Activated T-cell treated with anti-CD3 and anti-CD28 coated beads for 1 hour (primary cell): ENCODE measurements around the gene AKNAD1.

Experiments used
- DNase-seq: peaks from one replicate; pipeline ENCODE4 v3.0.0-alpha.2; 2020; ENCODE audit warnings: low read depth

The AKNAD1 gene

DNA sequence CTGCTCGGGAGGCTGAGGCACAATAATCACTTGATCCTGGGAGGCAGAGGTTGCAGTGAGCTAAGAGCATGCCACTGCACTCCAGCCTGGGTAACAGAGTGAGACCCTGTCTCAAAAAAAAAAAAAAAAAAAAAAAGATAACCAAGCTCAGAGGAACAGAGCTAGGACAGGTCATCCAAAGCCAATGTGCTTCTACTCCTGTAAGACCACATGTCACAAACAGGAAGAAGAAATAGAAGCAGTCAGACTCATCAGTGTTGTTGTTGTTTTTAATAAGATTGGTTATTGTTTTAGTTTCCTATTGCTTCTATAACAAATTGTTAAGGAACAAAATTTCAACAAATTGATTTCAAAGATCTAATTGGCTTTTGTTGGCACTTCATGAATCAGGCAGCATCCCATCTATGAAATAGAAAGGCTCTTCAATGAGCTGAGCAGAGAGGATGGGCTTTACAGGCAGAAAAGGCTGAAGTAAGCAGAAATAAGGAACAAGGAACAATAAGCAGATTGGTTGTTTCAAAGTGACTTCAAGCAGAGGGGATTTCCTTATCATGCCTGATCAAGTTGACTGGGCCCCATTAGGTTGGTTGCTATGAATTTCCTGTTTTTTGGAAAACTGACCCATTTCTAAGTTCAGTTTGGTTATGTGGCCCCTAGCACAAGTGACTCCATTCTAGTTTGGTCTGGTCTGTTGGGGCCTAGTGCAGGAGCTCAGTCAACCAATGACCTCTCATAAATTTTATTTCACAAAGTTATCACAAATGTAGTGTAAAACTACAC lies 6.0 kb upstream of the AKNAD1 start:
- DNase-seq: no peak

DNA sequence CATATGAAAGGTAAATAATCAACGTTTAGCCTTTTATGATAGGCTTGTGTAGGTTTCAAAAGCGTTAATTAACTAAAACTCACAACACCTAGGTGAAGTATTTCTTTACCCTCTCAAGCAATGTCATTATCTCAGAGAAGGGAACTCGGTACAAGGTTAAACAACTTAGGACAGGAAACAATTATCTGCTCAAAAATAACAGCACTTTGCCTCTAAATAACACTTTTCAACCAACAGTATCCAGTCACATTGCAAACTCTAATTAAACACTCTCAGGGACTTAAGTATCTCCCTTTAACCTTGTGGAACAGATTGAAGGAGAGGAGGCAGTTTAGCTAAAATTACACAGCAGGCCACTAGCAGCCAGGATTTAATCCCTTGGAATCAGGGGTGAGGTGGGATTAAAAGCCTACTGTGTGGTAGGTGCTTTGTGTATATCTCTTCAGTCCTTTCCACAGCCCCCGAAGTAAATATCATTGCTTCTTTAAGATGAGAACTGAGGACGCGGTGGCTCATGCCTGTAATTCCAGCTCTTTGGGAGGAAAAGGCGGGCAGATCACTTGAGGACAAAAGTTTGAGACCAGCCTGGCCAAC lies 5.2 kb upstream of the AKNAD1 start:
- DNase-seq: no peak

DNA sequence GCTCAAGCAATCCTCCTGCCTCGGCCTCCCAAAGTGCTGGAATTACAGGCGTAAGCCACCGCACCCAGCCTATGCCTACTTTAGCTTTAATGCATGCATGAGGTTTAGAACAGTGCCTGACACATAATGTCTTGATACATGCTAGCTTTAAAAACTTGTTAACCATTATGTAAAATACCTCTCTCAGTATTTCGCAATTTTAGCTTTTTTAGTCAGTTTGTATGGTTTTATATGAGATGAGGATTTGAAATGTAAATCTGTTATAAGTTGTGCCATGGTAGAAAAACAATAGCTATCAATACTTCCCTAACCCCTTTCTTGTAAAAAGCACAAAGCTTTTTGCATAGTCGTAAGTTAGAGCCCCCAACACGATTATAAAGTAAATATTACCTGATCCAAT lies 4.7 kb upstream of the AKNAD1 start:
- DNase-seq: no peak

DNA sequence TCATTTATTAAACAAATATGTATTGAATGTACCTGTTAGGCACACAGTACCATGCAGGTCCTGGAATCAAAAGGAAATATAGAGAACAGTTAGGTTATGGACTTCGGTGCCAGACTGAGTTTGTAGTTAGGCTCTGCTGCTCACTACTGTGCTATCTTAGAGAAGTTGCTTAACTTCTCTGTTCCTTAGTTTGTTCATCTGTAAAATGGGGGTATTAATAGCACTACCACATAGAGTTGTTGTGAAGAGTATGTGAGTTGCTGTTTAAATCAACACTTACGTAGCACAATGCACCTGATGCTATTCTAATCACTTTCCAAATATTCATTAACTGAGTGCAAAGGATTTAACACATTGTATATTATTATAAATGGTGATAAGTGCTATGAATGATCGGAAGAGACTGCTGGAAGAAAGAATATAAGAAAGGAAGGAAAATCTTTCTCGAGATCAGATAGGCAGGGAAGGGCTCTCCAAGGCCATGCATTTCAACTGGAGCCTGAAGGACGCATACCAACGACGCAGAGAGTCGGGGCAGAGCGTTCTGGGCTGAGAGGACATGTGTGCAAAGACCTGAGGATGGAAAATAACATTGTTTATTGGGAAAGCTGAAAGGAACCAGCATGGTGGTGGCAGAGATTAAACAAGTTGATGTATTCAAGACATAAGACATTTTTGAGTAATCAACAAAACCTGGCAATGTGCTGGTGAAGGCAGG lies 3.5 kb upstream of the AKNAD1 start:
- no peak for DNase-seq

DNA sequence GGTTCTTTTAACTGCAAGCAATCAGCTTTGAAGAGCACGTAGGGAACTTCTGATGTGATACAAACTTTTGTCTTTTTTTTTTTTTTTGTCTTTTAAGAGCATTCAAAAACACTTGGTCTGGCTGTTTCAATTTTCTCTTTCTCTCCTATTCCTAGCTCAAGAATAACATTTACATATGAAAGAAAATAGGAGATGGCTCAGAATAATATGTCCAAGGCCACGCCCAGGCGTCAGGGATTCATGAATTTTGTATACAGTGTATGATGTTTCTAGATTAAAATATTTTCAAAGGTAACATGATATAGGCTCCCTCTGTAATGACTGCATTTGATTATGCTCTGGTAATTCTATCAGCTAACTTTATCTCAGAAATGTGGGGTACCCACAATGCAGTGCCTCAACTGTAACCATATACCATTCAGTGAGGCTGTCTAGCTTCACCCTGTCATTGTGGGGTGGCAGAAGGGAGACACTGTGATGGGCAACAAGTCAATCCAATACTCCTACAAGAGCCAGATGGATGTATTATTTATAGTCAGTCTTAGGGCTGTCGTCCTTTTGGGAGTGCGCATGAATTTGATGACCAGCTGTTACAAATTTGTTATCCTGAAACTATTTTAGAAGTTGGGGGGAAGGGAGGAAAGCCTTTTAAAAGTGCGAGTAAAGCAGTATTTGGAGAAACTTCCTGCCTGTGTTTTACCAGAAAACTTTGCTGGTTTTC lies 1.5 kb upstream of the AKNAD1 start:
- no peak for DNase-seq

DNA sequence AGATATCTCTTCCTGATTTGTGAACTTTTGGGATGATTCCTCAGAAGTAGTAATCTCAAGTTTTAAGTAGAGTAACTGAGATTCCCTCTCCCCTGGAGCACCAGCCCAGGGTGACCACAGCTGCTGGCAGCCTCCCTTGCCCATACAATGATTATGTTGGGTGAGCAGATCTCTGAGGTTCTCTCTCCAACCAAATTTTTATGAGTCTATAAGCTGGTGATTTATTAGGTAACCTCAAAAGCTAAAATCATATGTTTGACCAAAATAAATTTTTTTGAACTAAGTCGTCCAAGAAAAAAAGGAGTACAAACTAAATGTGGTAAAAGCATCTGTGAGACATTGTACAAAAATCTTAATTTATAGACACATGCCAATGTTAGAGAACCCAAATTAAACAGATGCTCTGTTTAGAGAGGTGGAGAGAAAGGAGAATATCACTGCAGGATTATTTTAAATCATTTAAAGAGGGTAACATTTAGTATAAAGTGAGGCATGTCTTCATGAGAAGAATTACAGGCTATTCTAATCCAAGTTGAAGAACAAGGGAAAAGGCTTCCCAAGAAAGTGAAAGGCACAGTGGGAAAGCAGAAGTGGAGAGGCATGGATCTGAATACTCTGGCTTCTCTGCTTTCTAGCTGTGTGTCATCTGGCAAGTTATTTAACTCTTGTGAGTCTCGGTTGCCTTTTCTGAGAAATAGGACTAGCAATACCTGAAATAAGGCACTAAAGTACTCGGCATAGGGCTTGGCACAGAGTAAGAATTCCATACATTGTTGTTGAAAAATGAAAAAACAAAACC lies 2.5 kb downstream of the AKNAD1 start:
- no peak for DNase-seq

DNA sequence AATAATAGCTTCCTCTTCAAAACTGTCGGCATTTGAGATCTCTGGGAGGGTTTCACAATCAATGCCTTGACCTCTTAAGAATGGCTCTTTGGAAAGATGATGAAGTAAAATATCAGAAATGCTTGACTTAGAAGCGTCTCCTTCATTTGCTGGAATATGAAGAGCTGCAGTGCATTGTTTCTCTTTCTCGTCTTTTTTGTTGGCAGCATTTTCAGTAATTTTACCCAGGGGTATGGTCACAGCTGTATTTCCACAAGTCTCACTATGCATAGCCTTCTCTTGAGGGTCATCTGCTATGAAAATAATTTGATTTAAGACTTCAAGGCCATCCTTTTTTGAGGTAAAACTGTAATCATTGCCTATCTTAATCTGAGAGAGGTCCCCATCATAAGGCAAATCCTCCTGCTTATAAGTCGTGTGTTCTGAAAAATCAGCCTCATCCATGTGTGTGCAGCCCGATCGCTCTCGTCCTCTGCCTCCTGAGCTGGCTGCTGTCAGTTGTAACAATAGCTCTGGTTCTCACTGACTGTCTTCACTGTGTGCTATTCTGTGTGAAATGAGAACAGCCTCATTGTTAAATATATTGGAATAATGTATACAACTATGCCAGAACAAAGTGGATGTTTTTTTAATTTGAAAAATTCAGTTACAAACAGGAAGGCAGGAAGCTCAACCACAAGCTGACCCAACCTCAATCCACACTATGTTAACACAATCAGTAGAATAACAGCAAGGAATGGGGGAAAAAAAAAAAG lies 4.5 kb downstream of the AKNAD1 start:
- no peak for DNase-seq

DNA sequence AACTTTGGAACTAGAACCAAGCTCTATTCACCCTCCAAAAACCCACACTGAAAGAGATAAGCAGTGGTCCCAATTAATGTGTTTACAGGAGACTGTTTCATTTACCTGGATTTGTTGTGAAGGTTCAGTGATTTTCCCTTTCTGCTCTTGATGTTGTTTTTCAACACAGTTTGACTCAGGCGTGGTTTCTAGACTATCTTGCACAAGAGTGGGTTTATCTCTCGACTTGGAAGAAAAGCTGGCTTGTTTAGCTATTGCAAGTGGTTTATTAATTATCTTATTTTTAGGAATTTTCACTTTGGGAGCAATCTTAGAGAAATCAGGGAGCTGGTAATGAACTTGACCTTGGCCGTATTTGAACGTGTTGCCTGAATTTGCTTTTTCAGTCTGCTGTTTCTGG lies 5.3 kb downstream of the AKNAD1 start:
- no peak for DNase-seq

DNA sequence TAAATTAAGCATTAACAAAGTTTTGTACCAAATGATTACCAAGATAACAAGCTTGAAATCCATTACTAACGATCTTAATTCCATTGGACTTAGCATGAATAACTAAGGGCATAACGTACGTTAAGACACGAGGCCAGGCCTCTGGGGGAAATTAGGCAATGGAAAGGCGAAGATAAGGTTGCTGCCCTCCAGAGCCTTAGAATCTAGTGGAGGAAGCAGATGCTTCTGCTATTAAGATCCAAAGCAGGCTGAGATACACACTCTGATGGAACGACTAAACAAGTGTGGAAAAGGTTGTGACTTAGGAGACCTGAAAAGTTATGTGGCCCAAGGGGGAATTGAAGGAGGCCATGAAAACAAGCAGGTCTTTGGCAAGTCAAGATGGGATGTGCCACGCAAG lies 6.0 kb downstream of the AKNAD1 start:
- DNase-seq: no peak

DNA sequence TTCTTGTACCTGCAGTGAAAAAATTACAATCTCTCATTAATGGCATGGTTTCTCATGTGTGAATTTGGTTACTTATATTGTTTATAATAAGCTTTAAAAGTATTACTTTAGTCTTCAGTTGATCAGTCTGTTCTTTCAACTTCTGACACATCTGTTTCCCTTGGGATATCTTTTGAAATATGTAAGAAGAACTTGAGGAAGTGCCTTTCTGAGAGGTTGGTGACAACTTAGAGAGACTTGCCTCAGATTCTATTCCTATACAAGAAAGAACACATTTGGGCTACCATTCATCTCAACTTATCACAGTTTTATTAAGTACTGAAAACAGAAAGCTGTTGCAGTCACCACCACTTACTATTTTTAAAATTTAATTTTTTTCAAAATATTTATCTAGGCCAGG lies 8.1 kb downstream of the AKNAD1 start:
- no peak for DNase-seq

DNA sequence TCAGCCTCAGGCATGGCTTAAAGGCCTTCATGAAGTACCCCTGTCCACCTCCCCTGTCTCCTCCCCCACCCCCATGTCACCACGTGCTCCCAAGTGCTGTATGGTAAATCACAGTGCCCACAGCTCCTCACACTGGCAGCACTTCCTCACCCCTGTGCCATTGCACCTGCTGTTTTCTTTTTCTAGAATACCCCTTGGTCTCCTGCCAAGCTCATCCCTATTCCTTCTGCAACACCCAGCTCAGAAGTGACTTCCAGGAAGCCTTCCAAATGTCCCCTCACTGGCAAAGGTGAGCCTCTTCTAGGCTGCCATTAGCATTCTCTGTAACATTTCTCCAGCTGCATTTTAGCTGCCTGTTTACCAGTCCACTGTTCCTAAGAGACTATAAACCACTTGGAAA lies 9.4 kb downstream of the AKNAD1 start:
- DNase-seq: no peak

DNA sequence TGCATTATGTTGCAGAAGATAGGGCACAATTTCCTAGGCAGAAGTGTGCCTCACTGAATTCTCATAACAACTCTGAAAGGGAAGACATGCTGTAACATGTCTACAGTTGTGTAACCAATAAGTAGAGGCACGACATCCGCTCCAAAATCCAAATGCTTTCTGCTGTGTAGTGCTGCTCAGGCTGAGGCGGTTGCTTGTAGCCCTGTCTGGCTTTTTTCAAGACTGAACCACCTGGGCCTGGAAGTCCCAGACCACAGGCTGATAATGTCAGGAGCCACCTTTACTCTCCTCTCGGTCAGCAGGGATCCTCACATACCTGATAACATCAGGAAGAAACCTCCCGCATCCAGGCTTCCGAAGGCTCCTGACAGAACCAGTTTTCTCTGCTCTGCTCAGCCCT lies 10.9 kb downstream of the AKNAD1 start:
- DNase-seq: no peak

DNA sequence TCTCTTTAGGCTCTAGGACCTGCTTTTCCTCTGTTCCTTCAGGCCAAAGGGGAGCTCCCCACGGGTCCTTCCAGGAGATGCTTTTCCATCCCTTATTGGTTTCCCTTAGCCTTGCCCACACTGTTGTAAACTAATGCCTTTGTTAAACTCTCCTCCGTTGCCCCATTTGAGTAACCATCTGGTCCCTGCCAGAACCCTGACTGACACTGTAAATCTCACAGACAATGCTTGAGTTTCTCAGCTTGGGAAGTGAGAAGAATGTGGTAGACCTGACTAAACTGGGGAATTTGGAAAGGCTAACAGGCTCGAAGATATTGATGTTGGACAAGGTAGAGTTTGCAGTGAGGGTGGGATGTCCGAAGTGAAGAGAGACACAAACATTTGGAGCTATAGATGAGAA lies 11.4 kb downstream of the AKNAD1 start:
- no peak for DNase-seq

DNA sequence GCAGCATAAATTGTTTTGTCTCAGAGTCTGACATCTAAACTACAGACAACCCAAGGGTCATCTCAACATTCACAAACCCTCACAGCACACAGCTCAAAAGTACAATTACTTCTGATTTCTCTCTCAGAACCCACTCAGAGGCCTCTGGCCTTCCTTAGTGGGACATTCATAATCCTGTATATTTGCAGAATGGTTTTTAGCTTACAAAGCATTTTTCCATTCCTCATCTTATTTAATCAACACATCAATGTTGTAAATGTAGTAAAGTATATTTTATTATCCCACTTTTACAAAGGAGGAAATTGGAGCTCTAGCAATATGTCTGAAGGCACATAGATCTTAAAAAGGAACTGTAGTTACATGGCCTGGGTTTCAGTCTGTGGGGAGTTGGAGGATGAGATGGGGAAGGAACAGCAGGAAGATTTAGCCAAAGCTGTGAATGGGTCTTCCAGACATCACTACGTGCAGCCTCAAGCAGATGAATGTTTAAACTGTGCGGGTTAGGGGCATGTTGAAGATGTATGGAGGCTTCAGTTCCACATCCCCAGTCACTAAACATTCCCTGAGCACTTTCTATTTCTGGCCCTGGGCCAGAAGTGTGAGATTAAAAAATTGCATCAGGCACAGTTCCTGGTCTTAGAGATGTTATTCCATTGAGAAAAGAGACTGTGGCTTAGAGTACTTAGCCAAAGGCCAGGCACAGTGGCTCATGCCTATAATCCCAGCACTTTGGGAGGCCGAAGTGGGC lies 13.3 kb downstream of the AKNAD1 start:
- no peak for DNase-seq

DNA sequence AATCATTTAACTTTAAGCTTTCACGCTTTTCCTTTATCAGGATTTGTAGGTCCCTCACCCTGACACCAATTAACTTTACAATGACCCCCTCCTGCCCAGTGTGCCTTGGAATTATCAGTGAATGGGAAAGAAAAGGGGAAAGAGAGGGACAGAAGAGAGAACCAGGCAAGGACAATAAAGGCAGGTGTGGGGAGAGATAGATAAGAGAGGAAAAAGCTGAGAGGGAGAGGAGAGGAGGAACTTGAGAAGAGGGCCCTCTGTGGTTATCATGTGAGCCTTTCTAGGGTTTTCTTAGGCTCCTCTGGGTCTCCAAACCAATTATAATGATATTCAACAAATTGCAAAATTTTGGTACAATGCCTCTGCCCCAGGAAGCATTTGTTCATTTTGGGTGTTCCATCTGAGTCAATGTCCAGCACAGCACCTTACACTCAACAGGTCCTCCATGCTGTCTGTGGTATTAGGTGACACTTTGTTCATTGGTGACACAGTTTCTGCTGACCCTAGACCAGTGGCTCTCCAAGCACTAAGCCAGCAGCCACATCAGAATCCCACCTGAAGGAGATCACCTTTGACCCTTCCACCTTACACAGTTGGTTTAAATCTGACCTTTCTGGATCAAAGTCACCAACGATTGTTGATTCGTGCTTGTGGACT lies 14.2 kb downstream of the AKNAD1 start:
- DNase-seq: no peak

DNA sequence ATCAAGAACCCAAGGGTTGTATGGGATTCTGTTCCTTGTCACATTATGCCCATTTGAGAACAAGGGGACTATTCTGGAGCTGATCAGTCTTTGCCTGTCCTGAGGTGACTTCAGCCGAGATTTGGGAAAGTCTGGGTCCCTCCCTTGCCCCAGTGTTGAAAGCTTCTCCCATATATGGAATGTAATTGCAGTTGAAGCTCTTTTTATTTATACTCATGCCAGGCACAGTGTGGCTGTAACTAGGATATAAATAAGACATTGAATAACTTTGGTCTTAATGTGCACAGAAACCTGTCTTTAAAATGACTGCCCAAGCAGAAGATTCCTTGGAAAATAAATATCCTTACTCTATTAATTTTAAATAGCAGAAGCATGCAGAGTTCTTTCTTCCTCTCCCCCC lies 15.2 kb downstream of the AKNAD1 start:
- DNase-seq: no peak

DNA sequence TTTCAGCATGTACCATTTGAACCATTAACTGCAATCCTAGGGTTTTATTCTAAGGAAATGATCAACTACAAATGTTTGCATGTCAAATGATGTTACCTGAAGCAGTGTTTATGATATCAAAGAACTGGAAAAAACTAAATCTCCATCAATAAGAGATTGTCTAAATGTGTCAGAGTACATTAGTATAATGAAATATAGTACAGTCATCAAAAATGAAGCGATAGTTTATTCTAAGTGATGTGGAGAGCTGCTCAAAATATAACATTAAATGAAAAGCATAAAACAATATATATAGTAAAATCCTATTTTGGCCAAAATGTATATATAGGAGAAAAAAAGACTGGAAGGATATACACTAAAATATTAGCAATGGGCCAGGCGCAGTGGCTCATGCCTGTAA lies 24.0 kb downstream of the AKNAD1 start:
- no peak for DNase-seq

DNA sequence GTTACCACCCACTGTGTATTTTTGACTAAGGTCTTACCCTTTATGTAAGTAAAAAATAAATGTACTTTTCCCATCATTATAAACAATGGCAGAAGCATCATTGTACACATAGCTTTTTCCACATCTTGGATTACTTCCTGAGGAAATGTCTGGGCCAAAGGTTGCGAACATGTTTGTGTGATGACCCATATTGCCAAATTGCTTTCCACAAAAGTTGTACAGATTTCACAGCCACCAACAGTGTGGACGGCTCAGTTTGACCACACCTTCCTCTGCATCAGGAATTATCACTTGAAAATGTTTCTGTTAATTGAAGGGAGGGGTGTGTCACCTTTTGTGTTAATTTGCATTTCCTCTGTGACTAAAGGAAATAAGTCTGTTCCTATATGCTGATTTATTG lies 25.7 kb downstream of the AKNAD1 start:
- no peak for DNase-seq

DNA sequence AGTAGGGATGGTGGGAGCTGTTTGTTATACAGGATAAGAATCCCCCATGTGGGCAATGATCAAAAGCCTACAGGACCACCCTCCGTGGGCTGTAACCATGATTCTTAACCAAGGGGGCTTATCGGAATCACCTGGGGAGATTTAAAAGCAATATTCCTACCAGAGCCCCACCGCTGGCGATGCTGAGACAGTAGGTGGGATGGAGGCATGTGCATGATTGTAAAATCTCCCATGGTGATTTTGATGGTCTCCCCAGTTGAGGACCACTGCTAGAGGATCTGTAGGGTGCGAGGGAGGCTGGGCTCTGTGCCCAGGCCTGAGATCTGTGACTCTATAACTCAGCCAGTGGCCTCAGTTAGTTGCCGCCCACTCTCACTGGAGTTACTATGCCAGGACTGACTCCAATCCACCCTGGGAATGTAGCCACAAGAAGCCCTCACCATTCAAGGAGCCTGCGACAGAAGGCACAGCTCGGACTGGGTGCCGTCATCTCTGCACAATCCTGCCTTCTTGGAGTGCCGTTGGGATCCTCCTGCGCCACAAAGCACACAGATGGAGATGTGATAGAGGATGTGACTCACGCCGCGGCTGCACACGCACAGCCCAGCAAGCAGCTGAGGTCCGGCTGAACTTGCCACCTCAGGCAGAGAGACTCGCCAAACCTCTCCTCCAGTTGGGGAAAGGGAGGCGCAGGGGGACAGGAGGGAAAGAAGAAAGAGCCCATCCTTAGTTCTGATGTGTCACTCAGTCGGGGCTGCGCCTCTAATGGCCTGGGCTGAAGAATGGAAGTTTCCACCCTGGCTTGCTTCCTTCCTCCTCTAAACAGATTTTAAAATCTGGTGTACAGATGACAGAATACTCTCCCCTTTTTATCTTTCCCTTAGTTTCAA lies 26.5 kb downstream of the AKNAD1 start:
- no peak for DNase-seq
